H1 (cell line): ENCODE results near the gene FBLN2. TPM values are rescaled to one million over a fixed set of nuclear protein-coding genes. Genes with fewer than 3 reads are reported as not detected.

ENCODE experiments used
- CTCF ChIA-PET: fragments of 300-600 bp; sonication (Branson Sonifier 250); formaldehyde crosslinking; loops from one replicate; lab custom pipeline; 2021; ENCODE audit not compliant: partially characterized antibody; lab: Charles Lee
- POLR2A ChIA-PET: fragments of 300-600 bp; sonication (Branson Sonifier 250); formaldehyde crosslinking; loops from one replicate; lab custom pipeline; 2021; ENCODE audit warnings: inconsistent platforms; ENCODE audit not compliant: partially characterized antibody; lab: Charles Lee
- DNase-seq, 2 experiments: peaks; one replicate each; pipeline versions ENCODE4 v3.0.0 to v3.0.0-alpha.2; 2010 to 2022; ENCODE audit warnings: low spot score in 2 of 2, low read depth in 1 of 2, mixed read lengths in 1 of 2
- FAIRE-seq: peaks from 2 replicates; lab custom pipeline; 2011; peaks lifted over from hg19 to GRCh38; lab: Jason Lieb, UNC
- H2AFZ ChIP-seq: 2 replicates; pipeline ENCODE4 v1.8.1; 2012; ENCODE audit warnings: low read length, inconsistent platforms
- H2AK5ac ChIP-seq: 2 replicates; pipeline ENCODE4 v1.6.1; 2013; ENCODE audit warnings: low read depth, low read length
- H2BK120ac ChIP-seq: replicated peaks from 2 replicates; pipeline ENCODE3; 2013; ENCODE audit warnings: low read depth, low read length, inconsistent platforms
- H2BK12ac ChIP-seq: 2 replicates; pipeline ENCODE4 v1.6.1; 2013; ENCODE audit warnings: low read depth, low read length
- H2BK15ac ChIP-seq: 2 replicates; pipeline ENCODE4 v1.6.1; 2013; ENCODE audit warnings: low read length
- H2BK20ac ChIP-seq: 2 replicates; pipeline ENCODE4 v1.6.1; 2013; ENCODE audit warnings: low read length
- H2BK5ac ChIP-seq: 2 replicates; pipeline ENCODE4 v1.6.1; 2013; ENCODE audit warnings: low read depth, low read length
- H3K14ac ChIP-seq: 2 replicates; pipeline ENCODE4 v1.6.1; 2013; ENCODE audit warnings: inconsistent platforms; ENCODE audit not compliant: insufficient read length
- H3K18ac ChIP-seq: 2 replicates; pipeline ENCODE4 v1.6.1; 2013; ENCODE audit warnings: low read length; ENCODE audit errors: extremely low read depth
- H3K23ac ChIP-seq: 2 replicates; pipeline ENCODE4 v1.6.1; 2013; ENCODE audit warnings: inconsistent platforms; ENCODE audit not compliant: insufficient read length
- H3K23me2 ChIP-seq: 2 replicates; pipeline ENCODE4 v1.6.1; 2013; ENCODE audit warnings: low read depth, low read length
- H3K27ac ChIP-seq: 2 replicates; pipeline ENCODE4 v1.6.1; 2011; ENCODE audit warnings: low read depth, low read length, inconsistent platforms
- H3K27me3 ChIP-seq, 4 experiments: replicated peaks in 1 of 4; 1 replicate in 1 of 4; 2 replicates in 3 of 4; pipeline versions ENCODE4 v1.6.1 to v1.8.1; 2011 to 2013; ENCODE audit warnings: low read length in 3 of 4, mild to moderate bottlenecking in 3 of 4, inconsistent platforms in 2 of 4, mixed read lengths in 2 of 4, moderate library complexity in 1 of 4; ENCODE audit not compliant: control insufficient read depth in 3 of 4, insufficient read depth in 3 of 4; ENCODE audit errors: extremely low read depth in 1 of 4
- H3K36me3 ChIP-seq, 4 experiments: 2 replicates each; pipeline versions ENCODE4 v1.6.1 to v1.8.1; 2011 to 2013; ENCODE audit warnings: mild to moderate bottlenecking in 4 of 4, low read length in 3 of 4, moderate library complexity in 2 of 4, control low read depth in 1 of 4, inconsistent platforms in 1 of 4; ENCODE audit not compliant: insufficient read depth in 4 of 4, control insufficient read depth in 2 of 4
- H3K4ac ChIP-seq: replicated peaks from 2 replicates; pipeline ENCODE3; 2013; ENCODE audit warnings: low read length, low read depth, mixed read lengths, inconsistent platforms; ENCODE audit not compliant: insufficient read length
- H3K4me1 ChIP-seq, 4 experiments: replicated peaks in 1 of 4; 1 replicate in 1 of 4; 2 replicates in 3 of 4; pipeline versions ENCODE4 v1.6.1 to v1.8.1; 2011 to 2013; ENCODE audit warnings: low read length in 3 of 4, inconsistent platforms in 2 of 4, mixed read lengths in 1 of 4; ENCODE audit not compliant: insufficient read depth in 4 of 4, control insufficient read depth in 3 of 4
- H3K4me2 ChIP-seq, 2 experiments: 2 replicates each; pipeline versions ENCODE4 v1.6.1 to v1.8.1; 2011 to 2013; ENCODE audit warnings: low read depth in 2 of 2, low read length in 2 of 2, control low read depth in 1 of 2, inconsistent platforms in 1 of 2, mild to moderate bottlenecking in 1 of 2; ENCODE audit not compliant: insufficient read depth in 1 of 2
- H3K4me3 ChIP-seq, 4 experiments: fragments of 200-600, 300-600 bp in 1 of 4; sonication (generic), shearing (Covaris generic), sonication (Bioruptor Twin) in 1 of 4; 2 replicates each; pipeline versions ENCODE4 v1.5.1 to v1.8.1; 2011 to 2016; ENCODE audit warnings: low read length in 4 of 4, low read depth in 3 of 4, control low read depth in 2 of 4, inconsistent platforms in 2 of 4, mild to moderate bottlenecking in 2 of 4, mixed read lengths in 1 of 4, moderate library complexity in 1 of 4; ENCODE audit not compliant: insufficient read depth in 2 of 4; ENCODE audit errors: extremely low read depth in 1 of 4
- H3K56ac ChIP-seq: replicated peaks from 2 replicates; pipeline ENCODE3; 2013; ENCODE audit warnings: low read depth, mild to moderate bottlenecking, mixed read lengths, low read length, inconsistent platforms; ENCODE audit not compliant: insufficient read length
- H3K79me1 ChIP-seq: 2 replicates; pipeline ENCODE4 v1.6.1; 2013; ENCODE audit warnings: low read depth, low read length, control low read depth
- H3K79me2 ChIP-seq, 2 experiments: 2 replicates each; pipeline versions ENCODE4 v1.6.1 to v1.8.1; 2012 to 2013; ENCODE audit warnings: low read length in 2 of 2, mild to moderate bottlenecking in 2 of 2, inconsistent platforms in 1 of 2; ENCODE audit not compliant: insufficient read depth in 2 of 2, control insufficient read depth in 1 of 2
- H3K9ac ChIP-seq, 4 experiments: replicated peaks in 1 of 4; 1 replicate in 1 of 4; 2 replicates in 3 of 4; pipeline versions ENCODE4 v1.6.1 to v1.8.1; 2011 to 2013; ENCODE audit warnings: low read depth in 3 of 4, low read length in 3 of 4, control low read depth in 2 of 4, mild to moderate bottlenecking in 2 of 4, moderate library complexity in 2 of 4, inconsistent platforms in 1 of 4; ENCODE audit errors: extremely low read depth in 1 of 4
- H3K9me3 ChIP-seq, 2 experiments: 2 replicates each; pipeline versions ENCODE4 v1.6.1 to v1.8.1; 2012 to 2013; ENCODE audit warnings: mild to moderate bottlenecking in 2 of 2, moderate library complexity in 2 of 2, control low read depth in 1 of 2, inconsistent platforms in 1 of 2, low read depth in 1 of 2, low read length in 1 of 2, mixed read lengths in 1 of 2; ENCODE audit not compliant: insufficient read depth in 2 of 2
- H4K20me1 ChIP-seq, 2 experiments: replicated peaks in 1 of 2; 2 replicates each; pipeline versions ENCODE3 to v1.8.1; 2011 to 2013; ENCODE audit warnings: inconsistent platforms in 2 of 2, low read length in 2 of 2, mild to moderate bottlenecking in 1 of 2; ENCODE audit not compliant: insufficient read depth in 2 of 2, control insufficient read depth in 1 of 2
- H4K5ac ChIP-seq: 2 replicates; pipeline ENCODE4 v1.6.1; 2013; ENCODE audit warnings: low read length, low read depth, mixed read lengths, inconsistent platforms; ENCODE audit not compliant: insufficient read length
- H4K8ac ChIP-seq: 2 replicates; pipeline ENCODE4 v1.8.0; 2013; ENCODE audit warnings: mild to moderate bottlenecking, moderate library complexity, low read length, inconsistent platforms; ENCODE audit not compliant: insufficient read depth; ENCODE audit errors: extremely low read depth
- H4K91ac ChIP-seq: replicated peaks from 2 replicates; pipeline ENCODE3; 2013; ENCODE audit warnings: low read length, mixed read lengths, inconsistent platforms; ENCODE audit not compliant: insufficient read length
- ASH2L ChIP-seq: fragments of 200-600, 300-600 bp; sonication (generic); IDR thresholded peaks from one replicate; pipeline ENCODE4 v1.7.1; 2017; ENCODE audit warnings: low read length
- BCL11A ChIP-seq, 2 experiments: IDR thresholded peaks; one replicate each; pipeline ENCODE4 v1.6.1; 2011; ENCODE audit warnings: low read depth in 2 of 2, low read length in 2 of 2, mild to moderate bottlenecking in 2 of 2
- CBX5 ChIP-seq: fragments of 300-800, 300-1000 bp; sonication (generic); IDR thresholded peaks from 2 replicates; pipeline ENCODE4 v1.7.1; 2016; ENCODE audit warnings: antibody characterized with exemption, low read length, low read depth
- CEBPB ChIP-seq: IDR thresholded peaks from 2 replicates; pipeline ENCODE4 v1.6.1; 2012; ENCODE audit warnings: low read depth, low read length
- EP300 ChIP-seq, 2 experiments: IDR thresholded peaks; 1 replicate in 1 of 2; 2 replicates in 1 of 2; pipeline ENCODE4 v1.6.1; 2011 to 2012; ENCODE audit warnings: low read depth in 2 of 2, low read length in 2 of 2, mild to moderate bottlenecking in 2 of 2, borderline replicate concordance in 1 of 2, inconsistent platforms in 1 of 2, moderate library complexity in 1 of 2
- GTF2F1 ChIP-seq: IDR thresholded peaks from 2 replicates; pipeline ENCODE4 v1.6.1; 2012; ENCODE audit warnings: low read depth, low read length, improper control_type of control experiment, borderline replicate concordance
- PHF8 ChIP-seq: fragments of 200-600 bp; sonication (generic); conservative IDR thresholded peaks from 2 replicates; pipeline ENCODE4 v1.7.1; 2012; ENCODE audit warnings: low read depth, mild to moderate bottlenecking, inconsistent platforms, low read length, moderate library complexity
- SIN3A ChIP-seq, 2 experiments: IDR thresholded peaks in 1 of 2; conservative IDR thresholded peaks in 1 of 2; 2 replicates each; pipeline ENCODE4 v1.6.1; 2011 to 2012; ENCODE audit warnings: low read length in 2 of 2, improper control_type of control experiment in 1 of 2, low read depth in 1 of 2, mild to moderate bottlenecking in 1 of 2
- TAF1 ChIP-seq: IDR thresholded peaks from 2 replicates; pipeline ENCODE4 v1.6.1; 2011; ENCODE audit warnings: mild to moderate bottlenecking, low read depth, low read length
- TAF7 ChIP-seq: optimal IDR thresholded peaks from 2 replicates; pipeline ENCODE3; 2011; ENCODE audit warnings: low read depth, mild to moderate bottlenecking, inconsistent platforms, low read length, moderate library complexity, borderline replicate concordance
- whole genome bisulfite sequencing, 2 experiments: shearing (Covaris generic) in 1 of 2; methylation state at CpG; one replicate each; pipeline versions ENCODE4 v1.1.6 to v1.1.7; 2013 to 2015; ENCODE audit warnings: low lambda C conversion rate in 2 of 2, mixed read lengths in 2 of 2, inconsistent platforms in 1 of 2, low coverage in 1 of 2, missing lambda C conversion rate in 1 of 2; ENCODE audit not compliant: insufficient replicate concordance in 2 of 2, insufficient coverage in 1 of 2, insufficient read length in 1 of 2; ENCODE audit errors: extremely low coverage in 1 of 2, missing lambda C conversion rate in 1 of 2; 5-methylcytosine and 5-hydroxymethylcytosine counted together
- polyA plus RNA-seq, 7 experiments: library from polyadenylated mRNA; depleted of rRNA in 3 of 7; stranded (reverse) in 5 of 7; unstranded in 2 of 7; fragments of >200 nt in 5 of 7; fragments of 200-250 nt in 2 of 7; gene quantifications; 1 replicate in 5 of 7; 2 replicates in 1 of 7; 4 replicates in 1 of 7; pipeline versions ENCODE4 v1.2.1 to v1.2.3, GENCODE V29; 2011 to 2013; ENCODE audit warnings: missing spikeins in 2 of 7, mixed read lengths in 2 of 7
- total RNA-seq: library from RNA; stranded (reverse); fragmentation: NEBNext Ultra II Directional; extraction: Animal tissue kit (Norgen Biotek cat#: 25700); gene quantifications from 2 replicates; pipeline ENCODE4 v1.2.1, GENCODE V29; 2021

FBLN2 gene
- total and polyA plus RNA-seq, 2 of the 8 experiments (the other 6 are each of a cell fraction or from before 2014, with no cell fraction given): 17.4 to 24.2 TPM

- Histone ChIP-seq H4K20me1 (no peaks in the 10 kb centered on the region), H3K18ac (no peak overlapping the region; the same call in 1 of the 2 replicates), H2BK120ac (no peak overlapping the region), H3K79me2 (no peaks in the 10 kb centered on the region), H3K36me3 (no peaks in the 10 kb centered on the region), H3K23ac (no peak overlapping the region), H4K8ac (no peak overlapping the region), H3K56ac (no peak overlapping the region), H2BK15ac (no peak overlapping the region), H2AFZ (no peak overlapping the region), H3K14ac (no peak overlapping the region), H3K9ac (no peak overlapping the region), H3K4ac (no peak overlapping the region), H3K79me1 (no peaks in the 10 kb centered on the region), H2AK5ac (no peak overlapping the region), H4K5ac (no peak overlapping the region), H3K9me3 (no peaks in the 10 kb centered on the region), H2BK5ac (no peak overlapping the region), H4K91ac (peak overlapping the region; percentile 2), H2BK12ac (no peak overlapping the region; the same call in 1 of the 2 replicates), H3K27ac (no peak overlapping the region), H3K4me1 (no peaks in the 10 kb centered on the region), H3K4me3 (no peak overlapping the region), H2BK20ac (no peak overlapping the region), H3K27me3 (no peaks in the 10 kb centered on the region), H3K23me2 (no peaks in the 10 kb centered on the region), H3K4me2 (no peak overlapping the region)
- ChIA-PET CTCF (interaction anchor here (1.1 to 34.9 kb wide), 7 partner anchors 13 to 209 kb away, joined by 3 to 765 read pairs (median 10); partner anchors contain the start of gene WNT7A), POLR2A (no interaction called here)
- FAIRE-seq: no peak
- TF ChIP-seq TAF7 (no peak), ASH2L (no peak), EP300 (IDR thresholded peaks at IDR 0.05; ENCODE audit: borderline replicate concordance in 1 of 2, low read depth in 2 of 2, low read length in 2 of 2) (no peak), TAF1 (no peak), BCL11A (IDR thresholded peaks at IDR 0.05; ENCODE audit: low read depth in 2 of 2, low read length in 2 of 2) (no peak), GTF2F1 (no peak), PHF8 (no peak), CBX5 (no peak), CEBPB (no peak), SIN3A (conservative IDR thresholded peaks at IDR 0.05 in 1 of 2, IDR thresholded peaks at IDR 0.05 in 1 of 2; ENCODE audit: low read depth in 1 of 2, low read length in 2 of 2) (no peak)
- 81% methylated on average over 7 of the region's 10 CpGs; no CpG with 5 or more reads in 1 of the 2 experiments for WGBS, 2 experiments
- no peak for DNase-seq
Observed at GRCh38 chr3:13674538-13675185, 125.7 kb downstream of the FBLN2 start.
